Calu3 (cell line): ENCODE data around the gene ACSM4. TPM values are rescaled to one million over a fixed set of nuclear protein-coding genes. Genes with fewer than 3 reads are reported as not detected.

Experiments
- BruUV-seq: library from RNA; stranded (reverse); fragments of 400-500 nt; replicated peaks from 2 replicates; lab custom pipeline; 2021; lab: Mats Ljungman, UMichigan
- CTCF ChIA-PET: fragments of 300-600 bp; sonication (Branson Sonifier 250); formaldehyde crosslinking; loops from one replicate; lab custom pipeline; 2022; ENCODE audit warnings: antibody characterized with exemption; lab: Charles Lee
- DNase-seq: peaks from one replicate; pipeline ENCODE4 v3.0.0; 2022
- H3K27ac Mint-ChIP-seq: one replicate; pipeline ENCODE4 v1.8.0; 2022; ENCODE audit warnings: mixed read lengths; ENCODE audit not compliant: unreplicated experiment
- H3K27me3 Mint-ChIP-seq: one replicate; pipeline ENCODE4 v1.8.0; 2022; ENCODE audit warnings: mixed read lengths; ENCODE audit not compliant: unreplicated experiment
- H3K36me3 Mint-ChIP-seq: one replicate; pipeline ENCODE4 v1.8.0; 2022; ENCODE audit warnings: mild to moderate bottlenecking, moderate library complexity, mixed read lengths; ENCODE audit not compliant: insufficient read depth, unreplicated experiment
- H3K4me1 Mint-ChIP-seq: one replicate; pipeline ENCODE4 v1.8.0; 2022; ENCODE audit warnings: mild to moderate bottlenecking, low read depth, mixed read lengths; ENCODE audit not compliant: unreplicated experiment
- H3K4me3 Mint-ChIP-seq: one replicate; pipeline ENCODE4 v1.8.0; 2022; ENCODE audit warnings: mild to moderate bottlenecking, low read depth, moderate library complexity, mixed read lengths; ENCODE audit not compliant: unreplicated experiment
- H3K9me3 Mint-ChIP-seq: one replicate; pipeline ENCODE4 v1.8.0; 2022; ENCODE audit warnings: low read depth, mixed read lengths; ENCODE audit not compliant: unreplicated experiment
- intact Hi-C: fragments of 100-400 bp; cut with micrococcal nuclease; formaldehyde crosslinking; loops from one replicate; pipeline ENCODE4 v1.10.0; 2022; ENCODE audit not compliant: unreplicated experiment
- total RNA-seq: library from RNA; stranded (reverse); gene quantifications from 2 replicates; pipeline ENCODE4 v1.2.3, GENCODE V29; 2022
- TF ChIP-seq, protein P1 (sequence below): fragments of 200-600 bp; IDR thresholded peaks from one replicate; pipeline ENCODE4 v1.8.0; 2022; ENCODE audit warnings: antibody characterized with exemption; ENCODE audit not compliant: unreplicated experiment

Gene ACSM4
- total RNA-seq, 1 experiment from 2014 or later = not detected

DNA sequence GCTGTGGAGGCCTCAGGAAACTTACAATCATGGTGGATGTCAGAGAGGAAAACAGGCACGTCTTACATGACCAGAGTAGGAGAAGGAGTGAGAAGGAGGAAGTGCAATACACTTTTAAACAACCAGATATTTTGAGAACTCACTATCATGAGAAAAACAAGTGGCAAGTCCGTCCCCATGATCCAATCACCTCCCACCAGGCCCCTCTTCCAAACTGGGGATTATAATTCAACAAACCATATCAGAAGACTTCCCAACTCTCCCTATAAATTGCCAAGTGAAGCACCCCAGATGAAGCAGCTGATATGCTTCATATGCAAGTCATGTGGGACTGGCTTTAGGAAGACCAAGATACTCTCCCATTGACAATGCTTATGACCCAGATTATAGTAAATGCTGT is 11.6 kb upstream of the ACSM4 start:
- intact Hi-C loops = no loop called here
- DNase-seq = no peak
- Mint-ChIP-seq H3K9me3 (peaks cover 2% of the 10 kb centered on the region), H3K4me3 (no peak overlapping the region), H3K36me3 (no peaks in the 10 kb centered on the region), H3K27me3 (peaks cover 40% of the 10 kb centered on the region), H3K4me1 (no peaks in the 10 kb centered on the region), H3K27ac (no peak overlapping the region)
- BruUV-seq = no TSS peak
- TF ChIP-seq, protein P1, sequence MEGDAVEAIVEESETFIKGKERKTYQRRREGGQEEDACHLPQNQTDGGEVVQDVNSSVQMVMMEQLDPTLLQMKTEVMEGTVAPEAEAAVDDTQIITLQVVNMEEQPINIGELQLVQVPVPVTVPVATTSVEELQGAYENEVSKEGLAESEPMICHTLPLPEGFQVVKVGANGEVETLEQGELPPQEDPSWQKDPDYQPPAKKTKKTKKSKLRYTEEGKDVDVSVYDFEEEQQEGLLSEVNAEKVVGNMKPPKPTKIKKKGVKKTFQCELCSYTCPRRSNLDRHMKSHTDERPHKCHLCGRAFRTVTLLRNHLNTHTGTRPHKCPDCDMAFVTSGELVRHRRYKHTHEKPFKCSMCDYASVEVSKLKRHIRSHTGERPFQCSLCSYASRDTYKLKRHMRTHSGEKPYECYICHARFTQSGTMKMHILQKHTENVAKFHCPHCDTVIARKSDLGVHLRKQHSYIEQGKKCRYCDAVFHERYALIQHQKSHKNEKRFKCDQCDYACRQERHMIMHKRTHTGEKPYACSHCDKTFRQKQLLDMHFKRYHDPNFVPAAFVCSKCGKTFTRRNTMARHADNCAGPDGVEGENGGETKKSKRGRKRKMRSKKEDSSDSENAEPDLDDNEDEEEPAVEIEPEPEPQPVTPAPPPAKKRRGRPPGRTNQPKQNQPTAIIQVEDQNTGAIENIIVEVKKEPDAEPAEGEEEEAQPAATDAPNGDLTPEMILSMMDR = no peak
- CTCF ChIA-PET = interaction anchor here (1.2 kb wide), 1 partner anchor 16 kb away, joined by 3 read pairs; no protein-coding TSS in a partner anchor

GRCh38 chr12:7293670-7294069 is 10.2 kb upstream of the ACSM4 start:
- TF ChIP-seq, protein P1 = no peak
- no peak overlapping the region for H3K4me3 Mint-ChIP-seq
- no peaks in the 10 kb centered on the region for H3K36me3 Mint-ChIP-seq
- H3K27me3 Mint-ChIP-seq = peaks cover 54% of the 10 kb centered on the region
- no TSS peak for BruUV-seq
- H3K27ac Mint-ChIP-seq = no peak overlapping the region
- H3K4me1 Mint-ChIP-seq = no peaks in the 10 kb centered on the region
- DNase-seq = no peak
- CTCF ChIA-PET = interaction anchor here (1.2 kb wide), 1 partner anchor 15 kb away, joined by 3 read pairs; no protein-coding TSS in a partner anchor
- H3K9me3 Mint-ChIP-seq = peaks cover 2% of the 10 kb centered on the region
- intact Hi-C loops = no loop called here

GRCh38 chr12:7295529-7295928 is 8.3 kb upstream of the ACSM4 start:
- Mint-ChIP-seq H3K9me3 (no peaks in the 10 kb centered on the region), H3K27me3 (peaks cover 70% of the 10 kb centered on the region), H3K4me3 (no peak overlapping the region), H3K27ac (no peak overlapping the region), H3K4me1 (no peaks in the 10 kb centered on the region), H3K36me3 (no peaks in the 10 kb centered on the region)
- CTCF ChIA-PET = interaction anchor here (1.3 kb wide), 1 partner anchor 10 kb away, joined by 3 read pairs; no protein-coding TSS in a partner anchor
- no peak for DNase-seq
- TF ChIP-seq, protein P1 = no peak
- intact Hi-C loops = no loop called here
- no TSS peak for BruUV-seq

DNA sequence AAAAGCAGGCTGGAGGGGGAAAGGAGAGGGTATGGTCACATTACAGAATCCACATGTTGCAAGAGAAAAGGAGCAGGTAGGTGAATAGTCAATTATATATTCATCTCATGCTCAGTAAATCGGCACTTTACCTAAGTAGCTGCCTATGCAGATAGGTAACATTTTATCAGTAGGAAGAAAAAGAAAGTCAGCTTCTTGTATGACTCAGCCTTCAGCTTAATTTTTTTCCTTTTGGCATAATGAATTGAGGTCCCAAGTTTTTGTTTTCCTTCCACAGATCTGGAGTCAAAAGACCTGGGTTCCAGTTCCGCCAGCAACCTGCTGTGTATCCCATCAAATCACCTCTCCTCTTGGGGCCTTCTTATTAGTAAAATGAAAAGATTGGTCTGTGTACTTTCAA is 6.0 kb upstream of the ACSM4 start:
- no peak for DNase-seq
- Mint-ChIP-seq H3K4me3 (no peak overlapping the region), H3K36me3 (no peaks in the 10 kb centered on the region), H3K27me3 (peaks cover 66% of the 10 kb centered on the region), H3K9me3 (no peaks in the 10 kb centered on the region), H3K4me1 (no peaks in the 10 kb centered on the region), H3K27ac (no peak overlapping the region)
- BruUV-seq = no TSS peak
- CTCF ChIA-PET = no interaction called here
- intact Hi-C loops = no loop called here
- TF ChIP-seq, protein P1 = no peak
